ENCODE data around the gene KCNIP4. TPM values are rescaled to one million over a fixed set of nuclear protein-coding genes. Genes with fewer than 3 reads are reported as not detected.

The KCNIP4 gene
- total and polyA plus RNA-seq, 2 donors (not counting 3 experiments of a cell fraction or from before 2014, with no cell fraction given): not detected

GRCh38 chr4:21677173-21677572 is 271.4 kb downstream of the KCNIP4 start:
- H3K9ac ChIP-seq (replicated peaks; ENCODE audit: extremely low read depth, insufficient read depth, low read length): no peak overlapping the region
- dilution Hi-C loops (cut with MboI; ENCODE audit: extremely low pct_ligation_motif_present, low sequenced_read_pairs): no loop called here
- H3K4me2 ChIP-seq (ENCODE audit: insufficient read depth, low read length): no peak overlapping the region
- no peaks in the 10 kb centered on the region for H4K20me1 ChIP-seq (replicated peaks; ENCODE audit: control insufficient read depth, extremely low read depth, insufficient read depth, low read length)
- H3K27ac ChIP-seq (ENCODE audit: insufficient read depth, low read depth, low read length): no peak overlapping the region
- H3K36me3 ChIP-seq (ENCODE audit: control insufficient read depth in 2 of 2, extremely low read depth in 1 of 2, insufficient read depth in 2 of 2, low read length in 2 of 2): no peaks in the 10 kb centered on the region
- no peak for FAIRE-seq
- ChIA-PET CTCF (no interaction called here), POLR2A (no interaction called here)
- DNase-seq (ENCODE audit: low read depth, low spot score): no peak
- no peak overlapping the region for H3K4me3 ChIP-seq (replicated peaks in 1 of 3; ENCODE audit: insufficient read depth in 1 of 3, low read depth in 1 of 3, low read length in 3 of 3)
- TF ChIP-seq CTCF (IDR thresholded peaks at IDR 0.05; ENCODE audit: extremely low read depth in 1 of 2, insufficient read depth in 1 of 2, low read depth in 1 of 2, low read length in 2 of 2): no peak
- H3K79me2 ChIP-seq (ENCODE audit: control insufficient read depth, insufficient read depth, low read length): no peaks in the 10 kb centered on the region
- intact Hi-C loops (cut with micrococcal nuclease): no loop called here
- H3K9me3 ChIP-seq (replicated peaks; ENCODE audit: control insufficient read depth, insufficient read depth, low read length): no peaks in the 10 kb centered on the region
- no TSS peak for BruUV-seq (replicated peaks)
- H3K27me3 ChIP-seq (ENCODE audit: control insufficient read depth in 2 of 2, insufficient read depth in 2 of 2, low read length in 2 of 2): no peaks in the 10 kb centered on the region
- no peaks in the 10 kb centered on the region for H3K9me1 ChIP-seq (replicated peaks; ENCODE audit: control insufficient read depth, extremely low read depth, insufficient read depth, low read length)
- H2AFZ ChIP-seq (ENCODE audit: low read depth, low read length): no peak overlapping the region
- H3K4me1 ChIP-seq (ENCODE audit: control insufficient read depth, extremely low read depth, insufficient read depth, low read length): no peaks in the 10 kb centered on the region

GRCh38 chr4:21664355-21664754 is 284.2 kb downstream of the KCNIP4 start:
- no peak overlapping the region for H2AFZ ChIP-seq (ENCODE audit: low read depth, low read length)
- H3K79me2 ChIP-seq (ENCODE audit: control insufficient read depth, insufficient read depth, low read length): no peaks in the 10 kb centered on the region
- H4K20me1 ChIP-seq (replicated peaks; ENCODE audit: control insufficient read depth, extremely low read depth, insufficient read depth, low read length): no peaks in the 10 kb centered on the region
- no peak overlapping the region for H3K27ac ChIP-seq (ENCODE audit: insufficient read depth, low read depth, low read length)
- no peaks in the 10 kb centered on the region for H3K4me1 ChIP-seq (ENCODE audit: control insufficient read depth, extremely low read depth, insufficient read depth, low read length)
- H3K9me1 ChIP-seq (replicated peaks; ENCODE audit: control insufficient read depth, extremely low read depth, insufficient read depth, low read length): no peaks in the 10 kb centered on the region
- BruUV-seq (replicated peaks): no TSS peak
- peaks cover 0 to 2% of the 10 kb centered on the region in 2 experiments for H3K27me3 ChIP-seq (ENCODE audit: control insufficient read depth in 2 of 2, insufficient read depth in 2 of 2, low read length in 2 of 2)
- no peak overlapping the region for H3K4me3 ChIP-seq (replicated peaks in 1 of 3; ENCODE audit: insufficient read depth in 1 of 3, low read depth in 1 of 3, low read length in 3 of 3)
- dilution Hi-C loops (cut with MboI; ENCODE audit: extremely low pct_ligation_motif_present, low sequenced_read_pairs): no loop called here
- H3K4me2 ChIP-seq (ENCODE audit: insufficient read depth, low read length): no peak overlapping the region
- no peak for TF ChIP-seq MYC (IDR thresholded peaks at IDR 0.05; ENCODE audit: low read depth, low read length)
- no peak for TF ChIP-seq GATA2 (IDR thresholded peaks at IDR 0.05; ENCODE audit: insufficient read depth, insufficient read length, low read depth, low read length)
- no peak for TF ChIP-seq POLR2A (IDR thresholded peaks at IDR 0.05; ENCODE audit: low read depth, low read length)
- no peak for TF ChIP-seq MAX (IDR thresholded peaks at IDR 0.05; ENCODE audit: insufficient read depth, insufficient read length)
- TF ChIP-seq CTCF (IDR thresholded peaks at IDR 0.05; ENCODE audit: extremely low read depth in 1 of 2, insufficient read depth in 1 of 2, low read depth in 1 of 2, low read length in 2 of 2): no peak
- no peak for TF ChIP-seq POLR2AphosphoS5 (IDR thresholded peaks at IDR 0.05; ENCODE audit: insufficient read depth, low read depth, low read length)
- TF ChIP-seq FOS (IDR thresholded peaks at IDR 0.05; ENCODE audit: borderline replicate concordance, insufficient read depth, low read length): no peak
- no peak for TF ChIP-seq JUN (IDR thresholded peaks at IDR 0.05; ENCODE audit: borderline replicate concordance, insufficient read depth, insufficient read length, low read depth)
- TF ChIP-seq EZH2 (IDR thresholded peaks at IDR 0.05; ENCODE audit: borderline replicate concordance, low read depth, low read length, severe bottlenecking): no peak
- H3K9me3 ChIP-seq (replicated peaks; ENCODE audit: control insufficient read depth, insufficient read depth, low read length): no peaks in the 10 kb centered on the region
- FAIRE-seq: no peak
- ChIA-PET CTCF (no interaction called here), POLR2A (no interaction called here)
- intact Hi-C loops (cut with micrococcal nuclease): no loop called here
- no peaks in the 10 kb centered on the region for H3K36me3 ChIP-seq (ENCODE audit: control insufficient read depth in 2 of 2, extremely low read depth in 1 of 2, insufficient read depth in 2 of 2, low read length in 2 of 2)
- DNase-seq (ENCODE audit: low read depth, low spot score): no peak
- no peak overlapping the region for H3K9ac ChIP-seq (replicated peaks; ENCODE audit: extremely low read depth, insufficient read depth, low read length)

Measured in endothelial cell of umbilical vein (primary cell).